Astrocyte (in vitro differentiated cells and primary cell): Measurements from ENCODE around the gene CAPS. TPM values are rescaled to one million over a fixed set of nuclear protein-coding genes. Genes with fewer than 3 reads are reported as not detected.

Experiments used
- DNase-seq: peaks from one replicate; pipeline ENCODE4 v3.0.0-alpha.2; 2010; ENCODE audit warnings: low read depth
- FAIRE-seq: peaks from 2 replicates; lab custom pipeline; 2011; peaks lifted over from hg19 to GRCh38; lab: Jason Lieb, UNC
- H2AFZ ChIP-seq: 2 replicates; pipeline ENCODE4 v1.6.0; 2012; ENCODE audit warnings: low read depth, low read length, inconsistent platforms
- H3K27ac ChIP-seq: 2 replicates; pipeline ENCODE4 v1.5.1; 2011; ENCODE audit warnings: low read depth, low read length, inconsistent platforms
- H3K27me3 ChIP-seq: 2 replicates; pipeline ENCODE4 v1.6.0; 2011; ENCODE audit warnings: low read length, inconsistent platforms; ENCODE audit not compliant: insufficient read depth
- H3K36me3 ChIP-seq: 2 replicates; pipeline ENCODE4 v1.5.1; 2011; ENCODE audit warnings: low read length, inconsistent platforms; ENCODE audit not compliant: insufficient read depth
- H3K4me1 ChIP-seq: 2 replicates; pipeline ENCODE4 v1.5.1; 2011; ENCODE audit warnings: low read length, inconsistent platforms; ENCODE audit not compliant: insufficient read depth
- H3K4me2 ChIP-seq: 2 replicates; pipeline ENCODE4 v1.6.0; 2012; ENCODE audit warnings: low read length, inconsistent platforms
- H3K4me3 ChIP-seq: 2 replicates; pipeline ENCODE4 v1.5.1; 2011; ENCODE audit warnings: low read depth, mild to moderate bottlenecking, low read length, inconsistent platforms; ENCODE audit not compliant: insufficient read depth
- H3K79me2 ChIP-seq: 2 replicates; pipeline ENCODE4 v1.6.0; 2012; ENCODE audit warnings: mild to moderate bottlenecking, low read length, inconsistent platforms; ENCODE audit not compliant: insufficient read depth
- H3K9ac ChIP-seq: 2 replicates; pipeline ENCODE4 v1.6.0; 2012; ENCODE audit warnings: mild to moderate bottlenecking, low read length, inconsistent platforms
- H3K9me3 ChIP-seq: 2 replicates; pipeline ENCODE4 v1.5.1; 2012; ENCODE audit warnings: low read depth, mild to moderate bottlenecking, low read length, inconsistent platforms; ENCODE audit not compliant: insufficient read depth
- H4K20me1 ChIP-seq: 2 replicates; pipeline ENCODE4 v1.6.0; 2012; ENCODE audit warnings: low read length, inconsistent platforms; ENCODE audit not compliant: insufficient read depth
- H3K27ac Mint-ChIP-seq: one replicate; pipeline ENCODE4 v1.8.0; 2021; ENCODE audit warnings: mild to moderate bottlenecking, mixed read lengths; ENCODE audit not compliant: unreplicated experiment
- H3K27me3 Mint-ChIP-seq: one replicate; pipeline ENCODE4 v1.8.0; 2021; ENCODE audit warnings: low read depth, mixed read lengths; ENCODE audit not compliant: unreplicated experiment
- H3K36me3 Mint-ChIP-seq: one replicate; pipeline ENCODE4 v1.8.0; 2021; ENCODE audit warnings: low read depth, mixed read lengths; ENCODE audit not compliant: unreplicated experiment
- H3K4me1 Mint-ChIP-seq: one replicate; pipeline ENCODE4 v1.8.0; 2021; ENCODE audit warnings: low read depth, mixed read lengths; ENCODE audit not compliant: unreplicated experiment
- H3K4me3 Mint-ChIP-seq: one replicate; pipeline ENCODE4 v1.8.0; 2021; ENCODE audit warnings: mild to moderate bottlenecking, moderate library complexity, mixed read lengths; ENCODE audit not compliant: unreplicated experiment
- H3K9me3 Mint-ChIP-seq: one replicate; pipeline ENCODE4 v1.8.0; 2021; ENCODE audit warnings: mild to moderate bottlenecking, mixed read lengths; ENCODE audit not compliant: unreplicated experiment
- EZH2 ChIP-seq: IDR thresholded peaks from 2 replicates; pipeline ENCODE4 v1.6.1; 2012; ENCODE audit warnings: mild to moderate bottlenecking, low read length, inconsistent platforms; ENCODE audit not compliant: insufficient read depth
- total RNA-seq: library from RNA; stranded (reverse); gene quantifications from 2 replicates; pipeline ENCODE4 v1.2.1, GENCODE V29; 2021
- TF ChIP-seq, protein P1 (sequence below): IDR thresholded peaks from 2 replicates; pipeline ENCODE4 v1.5.1; 2011; ENCODE audit warnings: low read depth, mild to moderate bottlenecking, inconsistent platforms, low read length, moderate library complexity; ENCODE audit not compliant: insufficient read depth

Gene CAPS
- total RNA-seq, 1 donor from 2014 or later, result 6.2 TPM

DNA sequence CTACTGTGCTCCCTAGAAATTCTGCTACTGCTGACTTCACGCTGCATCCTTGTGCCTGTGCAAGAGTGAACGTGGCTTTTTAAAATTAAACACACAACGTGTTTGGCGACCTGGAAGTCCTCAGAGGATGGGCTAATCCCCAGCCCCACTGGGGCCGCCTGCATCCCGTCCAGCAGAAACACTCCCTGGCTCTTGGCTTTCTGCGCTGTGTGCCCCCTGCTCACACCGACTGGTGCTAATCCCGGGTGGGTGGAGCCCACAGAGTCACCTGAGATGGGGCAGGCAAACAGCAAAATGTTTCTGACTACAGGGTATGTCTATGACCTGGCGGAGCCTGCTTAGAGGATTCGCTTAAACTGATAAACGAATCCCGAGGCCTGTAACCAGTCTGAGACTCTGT is 15.1 kb downstream of the CAPS start:
- no peaks in the 10 kb centered on the region for H3K79me2 ChIP-seq
- no peaks in the 10 kb centered on the region for H3K27me3 ChIP-seq
- H3K36me3 ChIP-seq, result peaks cover 40% of the 10 kb centered on the region
- H3K4me2 ChIP-seq, result no peak overlapping the region
- peaks cover 18% of the 10 kb centered on the region for H4K20me1 ChIP-seq
- H3K4me3 ChIP-seq, result no peak overlapping the region
- FAIRE-seq, result no peak
- H3K27ac ChIP-seq, result no peak overlapping the region
- no peak overlapping the region for H3K27ac Mint-ChIP-seq
- peaks cover 7% of the 10 kb centered on the region for H3K36me3 Mint-ChIP-seq
- no peaks in the 10 kb centered on the region for H3K9me3 Mint-ChIP-seq
- H3K9ac ChIP-seq, result no peak overlapping the region
- H3K27me3 Mint-ChIP-seq, result no peaks in the 10 kb centered on the region
- H3K4me1 ChIP-seq, result no peaks in the 10 kb centered on the region
- H3K4me3 Mint-ChIP-seq, result no peak overlapping the region
- H3K4me1 Mint-ChIP-seq, result no peaks in the 10 kb centered on the region
- no peak for DNase-seq
- no peak overlapping the region for H2AFZ ChIP-seq
- TF ChIP-seq, protein P1, sequence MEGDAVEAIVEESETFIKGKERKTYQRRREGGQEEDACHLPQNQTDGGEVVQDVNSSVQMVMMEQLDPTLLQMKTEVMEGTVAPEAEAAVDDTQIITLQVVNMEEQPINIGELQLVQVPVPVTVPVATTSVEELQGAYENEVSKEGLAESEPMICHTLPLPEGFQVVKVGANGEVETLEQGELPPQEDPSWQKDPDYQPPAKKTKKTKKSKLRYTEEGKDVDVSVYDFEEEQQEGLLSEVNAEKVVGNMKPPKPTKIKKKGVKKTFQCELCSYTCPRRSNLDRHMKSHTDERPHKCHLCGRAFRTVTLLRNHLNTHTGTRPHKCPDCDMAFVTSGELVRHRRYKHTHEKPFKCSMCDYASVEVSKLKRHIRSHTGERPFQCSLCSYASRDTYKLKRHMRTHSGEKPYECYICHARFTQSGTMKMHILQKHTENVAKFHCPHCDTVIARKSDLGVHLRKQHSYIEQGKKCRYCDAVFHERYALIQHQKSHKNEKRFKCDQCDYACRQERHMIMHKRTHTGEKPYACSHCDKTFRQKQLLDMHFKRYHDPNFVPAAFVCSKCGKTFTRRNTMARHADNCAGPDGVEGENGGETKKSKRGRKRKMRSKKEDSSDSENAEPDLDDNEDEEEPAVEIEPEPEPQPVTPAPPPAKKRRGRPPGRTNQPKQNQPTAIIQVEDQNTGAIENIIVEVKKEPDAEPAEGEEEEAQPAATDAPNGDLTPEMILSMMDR, result no peak
- TF ChIP-seq EZH2, result no peak
- H3K9me3 ChIP-seq, result no peaks in the 10 kb centered on the region

DNA sequence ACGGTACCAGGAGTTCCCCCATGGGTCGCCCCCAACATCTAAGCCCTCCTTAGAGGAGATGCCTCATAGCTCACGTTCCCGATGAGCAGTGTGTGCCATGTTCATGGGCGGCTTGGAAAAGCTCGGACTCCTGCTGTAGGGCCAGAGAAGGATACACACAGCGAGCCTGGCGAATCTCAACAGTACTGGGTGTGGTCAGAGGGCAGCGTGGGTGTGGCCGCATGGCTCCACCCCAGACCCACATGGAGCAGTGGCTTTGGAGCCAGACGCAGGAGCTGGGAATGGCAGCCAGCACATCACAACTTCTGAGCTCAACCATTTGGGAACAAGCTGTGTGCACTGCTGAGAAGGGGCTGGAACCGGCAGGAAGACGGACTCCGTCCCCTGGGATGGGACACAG is 15.6 kb downstream of the CAPS start:
- Mint-ChIP-seq H3K4me3 (no peak overlapping the region), H3K36me3 (peaks cover 7% of the 10 kb centered on the region), H3K4me1 (peaks cover 2% of the 10 kb centered on the region), H3K9me3 (no peaks in the 10 kb centered on the region), H3K27me3 (no peaks in the 10 kb centered on the region), H3K27ac (no peak overlapping the region)
- DNase-seq (no peak), FAIRE-seq (no peak)
- Histone ChIP-seq H3K4me2 (no peak overlapping the region), H3K9me3 (no peaks in the 10 kb centered on the region), H3K36me3 (peaks cover 39% of the 10 kb centered on the region), H3K27ac (no peak overlapping the region), H3K9ac (no peak overlapping the region), H3K4me3 (no peak overlapping the region), H3K27me3 (no peaks in the 10 kb centered on the region), H3K4me1 (peaks cover 2% of the 10 kb centered on the region), H3K79me2 (no peaks in the 10 kb centered on the region), H4K20me1 (peaks cover 23% of the 10 kb centered on the region), H2AFZ (no peak overlapping the region)
- TF ChIP-seq EZH2, result no peak
- TF ChIP-seq, protein P1, result no peak

DNA sequence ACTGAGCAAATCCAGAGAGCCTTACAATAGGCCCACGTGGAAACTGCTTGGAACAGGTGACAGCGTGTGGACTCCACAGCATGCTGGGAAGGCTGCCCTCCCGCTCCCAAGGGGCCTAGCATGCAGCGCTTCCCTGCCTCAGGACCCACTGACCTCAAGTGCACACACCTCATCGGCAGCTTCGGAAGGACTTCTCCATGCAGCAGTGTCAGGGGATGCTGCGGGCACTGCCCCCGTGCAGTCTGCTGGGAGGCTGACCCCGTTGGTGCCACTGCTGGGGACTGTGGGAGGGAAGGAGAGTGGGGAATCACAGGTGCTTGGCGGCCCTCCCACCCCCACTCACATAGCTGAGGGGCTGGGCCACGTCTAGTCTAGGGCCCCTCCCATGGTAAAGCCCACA is 17.2 kb downstream of the CAPS start:
- H3K79me2 ChIP-seq, result no peaks in the 10 kb centered on the region
- no peaks in the 10 kb centered on the region for H3K9me3 ChIP-seq
- H3K4me1 Mint-ChIP-seq, result peaks cover 5% of the 10 kb centered on the region
- DNase-seq, result no peak
- TF ChIP-seq, protein P1, result no peak
- no peak for TF ChIP-seq EZH2
- no peak overlapping the region for H3K4me2 ChIP-seq
- no peaks in the 10 kb centered on the region for H3K27me3 Mint-ChIP-seq
- H3K36me3 ChIP-seq, result peaks cover 36% of the 10 kb centered on the region
- H3K9ac ChIP-seq, result no peak overlapping the region
- no peak overlapping the region for H2AFZ ChIP-seq
- H3K4me1 ChIP-seq, result peaks cover 13% of the 10 kb centered on the region
- H3K4me3 Mint-ChIP-seq, result no peak overlapping the region
- H3K27ac Mint-ChIP-seq, result no peak overlapping the region
- no peaks in the 10 kb centered on the region for H3K27me3 ChIP-seq
- peaks cover 5% of the 10 kb centered on the region for H3K36me3 Mint-ChIP-seq
- H4K20me1 ChIP-seq, result peaks cover 38% of the 10 kb centered on the region
- H3K27ac ChIP-seq, result no peak overlapping the region
- FAIRE-seq, result no peak
- H3K9me3 Mint-ChIP-seq, result no peaks in the 10 kb centered on the region
- H3K4me3 ChIP-seq, result no peak overlapping the region
